Nephron progenitor cell (in vitro differentiated cells): ENCODE data around the gene C1orf87.

Experiments used
- DNase-seq: peaks from one replicate; pipeline ENCODE4 v3.0.0; 2021
- H3K27ac Mint-ChIP-seq: 2 replicates; pipeline ENCODE4 v1.8.0; 2021; ENCODE audit warnings: mild to moderate bottlenecking, moderate library complexity, mixed read lengths
- H3K27me3 Mint-ChIP-seq: 2 replicates; pipeline ENCODE4 v1.8.0; 2021; ENCODE audit warnings: mild to moderate bottlenecking, low read depth, mixed read lengths; ENCODE audit not compliant: poor library complexity
- H3K36me3 Mint-ChIP-seq: 2 replicates; pipeline ENCODE4 v1.8.0; 2021; ENCODE audit warnings: low read depth, mixed read lengths
- H3K4me1 Mint-ChIP-seq: 2 replicates; pipeline ENCODE4 v1.8.0; 2021; ENCODE audit warnings: mixed read lengths
- H3K4me3 Mint-ChIP-seq: 2 replicates; pipeline ENCODE4 v1.8.0; 2021; ENCODE audit warnings: mild to moderate bottlenecking, moderate library complexity, mixed read lengths
- H3K9me3 Mint-ChIP-seq: 2 replicates; pipeline ENCODE4 v1.8.0; 2021; ENCODE audit warnings: mild to moderate bottlenecking, moderate library complexity, mixed read lengths
- TF ChIP-seq, protein P1 (sequence below): fragments of 200-600 bp; sonication (generic); IDR thresholded peaks from 2 replicates; pipeline ENCODE4 v1.5.0; 2021; ENCODE audit warnings: antibody characterized with exemption

Gene C1orf87

DNA sequence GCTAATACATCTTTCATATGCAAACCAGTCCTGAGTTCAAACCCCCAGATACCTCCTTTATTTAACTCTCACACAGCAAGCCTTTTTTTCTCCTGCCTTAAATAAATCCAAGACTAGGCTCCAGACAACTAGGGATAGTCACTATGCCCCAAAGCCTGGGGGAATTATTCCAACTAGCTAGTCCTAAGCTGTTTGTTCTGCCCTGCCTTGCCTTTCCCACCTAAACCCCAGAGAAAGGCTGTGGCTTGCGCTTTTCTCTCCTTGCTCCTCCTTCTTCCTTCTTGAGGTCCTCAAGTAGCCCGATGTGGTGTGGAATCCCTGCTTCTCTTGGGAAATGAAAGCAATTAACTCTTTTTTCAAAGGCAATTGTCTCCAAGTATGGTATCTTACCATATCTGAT, 31.8 kb downstream of the C1orf87 start:
- no peak for DNase-seq
- Mint-ChIP-seq H3K36me3 (no peaks in the 10 kb centered on the region), H3K27ac (no peak overlapping the region), H3K27me3 (peaks cover 7% of the 10 kb centered on the region), H3K4me1 (no peaks in the 10 kb centered on the region), H3K9me3 (no peaks in the 10 kb centered on the region), H3K4me3 (no peak overlapping the region)
- TF ChIP-seq, protein P1, sequence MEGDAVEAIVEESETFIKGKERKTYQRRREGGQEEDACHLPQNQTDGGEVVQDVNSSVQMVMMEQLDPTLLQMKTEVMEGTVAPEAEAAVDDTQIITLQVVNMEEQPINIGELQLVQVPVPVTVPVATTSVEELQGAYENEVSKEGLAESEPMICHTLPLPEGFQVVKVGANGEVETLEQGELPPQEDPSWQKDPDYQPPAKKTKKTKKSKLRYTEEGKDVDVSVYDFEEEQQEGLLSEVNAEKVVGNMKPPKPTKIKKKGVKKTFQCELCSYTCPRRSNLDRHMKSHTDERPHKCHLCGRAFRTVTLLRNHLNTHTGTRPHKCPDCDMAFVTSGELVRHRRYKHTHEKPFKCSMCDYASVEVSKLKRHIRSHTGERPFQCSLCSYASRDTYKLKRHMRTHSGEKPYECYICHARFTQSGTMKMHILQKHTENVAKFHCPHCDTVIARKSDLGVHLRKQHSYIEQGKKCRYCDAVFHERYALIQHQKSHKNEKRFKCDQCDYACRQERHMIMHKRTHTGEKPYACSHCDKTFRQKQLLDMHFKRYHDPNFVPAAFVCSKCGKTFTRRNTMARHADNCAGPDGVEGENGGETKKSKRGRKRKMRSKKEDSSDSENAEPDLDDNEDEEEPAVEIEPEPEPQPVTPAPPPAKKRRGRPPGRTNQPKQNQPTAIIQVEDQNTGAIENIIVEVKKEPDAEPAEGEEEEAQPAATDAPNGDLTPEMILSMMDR, result no peak

DNA sequence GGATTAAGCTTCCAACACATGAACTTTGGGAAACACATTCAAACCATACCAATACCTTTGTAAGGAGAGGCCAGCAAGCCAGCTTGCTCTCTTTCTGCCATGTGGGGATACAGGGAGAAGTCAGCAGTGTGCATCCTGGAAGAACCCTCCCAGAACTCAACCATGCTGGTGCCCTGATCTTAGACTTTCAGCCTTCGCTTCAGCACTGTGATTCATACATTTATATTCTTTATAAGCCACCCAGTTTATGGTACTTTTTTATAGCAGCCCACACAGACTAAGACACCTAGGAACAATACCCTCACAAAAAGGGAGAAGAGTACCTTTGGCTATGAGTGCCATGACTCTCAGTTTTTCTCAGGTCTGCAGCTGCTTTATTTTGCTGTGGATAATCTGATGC, 35.9 kb downstream of the C1orf87 start:
- no peak overlapping the region for H3K27ac Mint-ChIP-seq
- H3K4me1 Mint-ChIP-seq, result no peaks in the 10 kb centered on the region
- no peak for DNase-seq
- H3K36me3 Mint-ChIP-seq, result no peaks in the 10 kb centered on the region
- H3K27me3 Mint-ChIP-seq, result peaks cover 3% of the 10 kb centered on the region
- H3K4me3 Mint-ChIP-seq, result no peak overlapping the region
- TF ChIP-seq, protein P1, result no peak
- H3K9me3 Mint-ChIP-seq, result no peaks in the 10 kb centered on the region

- peaks cover 3% of the 10 kb centered on the region for H3K27me3 Mint-ChIP-seq
- TF ChIP-seq, protein P1, result no peak
- H3K36me3 Mint-ChIP-seq, result no peaks in the 10 kb centered on the region
- H3K4me3 Mint-ChIP-seq, result no peak overlapping the region
- H3K4me1 Mint-ChIP-seq, result no peaks in the 10 kb centered on the region
- no peak for DNase-seq
- no peaks in the 10 kb centered on the region for H3K9me3 Mint-ChIP-seq
- no peak overlapping the region for H3K27ac Mint-ChIP-seq
These were observed 36.6 kb downstream of the C1orf87 start for GRCh38 chr1:60036856-60037460.

DNA sequence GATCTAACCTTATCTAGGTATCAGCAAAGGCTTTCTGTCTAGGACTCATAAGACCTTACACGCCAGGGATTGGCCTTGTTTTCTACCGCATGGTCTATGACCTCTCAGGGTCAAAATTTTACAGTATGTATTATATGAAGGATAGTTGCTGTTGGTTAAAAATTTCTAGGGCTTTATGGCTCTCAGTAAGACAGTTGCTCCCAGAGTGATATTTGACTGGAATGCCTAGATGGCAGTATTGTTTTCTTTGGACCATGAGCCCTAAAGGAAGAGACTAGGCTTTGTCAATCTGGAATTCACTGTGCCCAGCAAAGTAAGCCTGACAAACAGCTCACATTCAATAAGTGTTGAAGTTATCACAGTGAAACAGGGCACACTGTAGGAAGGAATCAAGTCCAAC, 37.6 kb downstream of the C1orf87 start:
- Mint-ChIP-seq H3K36me3 (no peaks in the 10 kb centered on the region), H3K9me3 (no peaks in the 10 kb centered on the region), H3K4me1 (no peaks in the 10 kb centered on the region), H3K27ac (no peak overlapping the region), H3K27me3 (peaks cover 2% of the 10 kb centered on the region), H3K4me3 (no peak overlapping the region)
- TF ChIP-seq, protein P1, result no peak
- DNase-seq, result no peak

DNA sequence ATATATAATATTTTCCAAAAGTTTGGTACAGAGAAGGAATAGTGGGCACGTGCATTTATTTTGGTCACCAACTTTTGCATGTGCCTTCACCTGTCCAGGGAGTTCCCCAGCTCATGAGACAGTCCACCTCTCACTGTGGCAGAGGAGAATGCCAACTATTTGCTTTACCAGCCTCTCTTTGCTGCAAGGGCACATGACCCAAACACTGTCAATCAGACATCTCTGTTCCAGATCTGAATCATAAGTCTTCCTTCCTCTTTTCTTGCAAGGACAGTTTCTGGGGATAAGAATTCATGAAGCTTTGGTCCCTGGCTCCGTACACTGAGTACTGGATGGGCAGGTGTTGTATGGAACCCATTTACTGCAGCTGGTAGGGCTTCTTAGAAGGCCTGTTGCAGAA, 38.6 kb downstream of the C1orf87 start:
- no peaks in the 10 kb centered on the region for H3K36me3 Mint-ChIP-seq
- TF ChIP-seq, protein P1, result no peak
- no peaks in the 10 kb centered on the region for H3K9me3 Mint-ChIP-seq
- no peak for DNase-seq
- H3K27me3 Mint-ChIP-seq, result peaks cover 2% of the 10 kb centered on the region
- no peak overlapping the region for H3K4me3 Mint-ChIP-seq
- H3K4me1 Mint-ChIP-seq, result no peaks in the 10 kb centered on the region
- H3K27ac Mint-ChIP-seq, result no peak overlapping the region

- H3K36me3 Mint-ChIP-seq, result no peaks in the 10 kb centered on the region
- no peak overlapping the region for H3K4me3 Mint-ChIP-seq
- peaks cover 2% of the 10 kb centered on the region for H3K27me3 Mint-ChIP-seq
- TF ChIP-seq, protein P1, result no peak
- DNase-seq, result no peak
- no peaks in the 10 kb centered on the region for H3K9me3 Mint-ChIP-seq
- H3K4me1 Mint-ChIP-seq, result no peaks in the 10 kb centered on the region
- H3K27ac Mint-ChIP-seq, result no peak overlapping the region
These were observed 40.5 kb downstream of the C1orf87 start for GRCh38 chr1:60033066-60033465.
